ENCODE results near the gene TTLL10. TPM values are rescaled to one million over a fixed set of nuclear protein-coding genes. Genes with fewer than 3 reads are reported as not detected.

TTLL10 gene
- total RNA-seq, 1 donor from 2014 or later = 5.5 TPM

DNA sequence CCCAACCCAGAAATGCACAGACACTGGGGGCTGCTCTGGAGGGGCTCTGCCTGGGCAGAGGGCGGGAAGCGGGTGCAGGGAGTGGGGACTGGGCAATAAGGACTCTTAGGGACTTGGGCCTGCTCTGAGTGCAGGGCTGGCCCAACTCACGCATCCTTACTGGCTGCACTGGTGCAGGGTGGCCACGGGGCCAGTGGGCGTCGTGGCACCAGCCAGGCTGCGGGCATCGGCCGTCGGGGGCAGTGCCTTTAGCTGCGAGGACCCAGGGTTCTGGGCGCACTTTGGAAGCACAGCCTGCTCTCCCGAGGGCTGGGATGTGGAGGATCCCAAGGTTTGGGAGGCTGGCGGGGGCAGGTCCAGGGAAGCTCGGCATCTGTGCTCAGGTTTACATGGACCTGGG is 27.1 kb upstream of the TTLL10 start:
- H3K27me3 Mint-ChIP-seq = peaks cover 6% of the 10 kb centered on the region
- DNase-seq (ENCODE audit: low spot score, unreplicated experiment) = no peak
- TF ChIP-seq, protein P1, sequence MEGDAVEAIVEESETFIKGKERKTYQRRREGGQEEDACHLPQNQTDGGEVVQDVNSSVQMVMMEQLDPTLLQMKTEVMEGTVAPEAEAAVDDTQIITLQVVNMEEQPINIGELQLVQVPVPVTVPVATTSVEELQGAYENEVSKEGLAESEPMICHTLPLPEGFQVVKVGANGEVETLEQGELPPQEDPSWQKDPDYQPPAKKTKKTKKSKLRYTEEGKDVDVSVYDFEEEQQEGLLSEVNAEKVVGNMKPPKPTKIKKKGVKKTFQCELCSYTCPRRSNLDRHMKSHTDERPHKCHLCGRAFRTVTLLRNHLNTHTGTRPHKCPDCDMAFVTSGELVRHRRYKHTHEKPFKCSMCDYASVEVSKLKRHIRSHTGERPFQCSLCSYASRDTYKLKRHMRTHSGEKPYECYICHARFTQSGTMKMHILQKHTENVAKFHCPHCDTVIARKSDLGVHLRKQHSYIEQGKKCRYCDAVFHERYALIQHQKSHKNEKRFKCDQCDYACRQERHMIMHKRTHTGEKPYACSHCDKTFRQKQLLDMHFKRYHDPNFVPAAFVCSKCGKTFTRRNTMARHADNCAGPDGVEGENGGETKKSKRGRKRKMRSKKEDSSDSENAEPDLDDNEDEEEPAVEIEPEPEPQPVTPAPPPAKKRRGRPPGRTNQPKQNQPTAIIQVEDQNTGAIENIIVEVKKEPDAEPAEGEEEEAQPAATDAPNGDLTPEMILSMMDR (IDR thresholded peaks at IDR 0.05; ENCODE audit: unreplicated experiment) = no peak
- no peaks in the 10 kb centered on the region for H3K4me1 Mint-ChIP-seq (ENCODE audit: low read depth)
- H3K36me3 Mint-ChIP-seq (ENCODE audit: insufficient read depth) = no peaks in the 10 kb centered on the region
- no peak overlapping the region for H3K4me3 Mint-ChIP-seq (ENCODE audit: low read depth)
- H3K27ac Mint-ChIP-seq = no peak overlapping the region
- H3K9me3 Mint-ChIP-seq (ENCODE audit: low read depth) = no peaks in the 10 kb centered on the region

DNA sequence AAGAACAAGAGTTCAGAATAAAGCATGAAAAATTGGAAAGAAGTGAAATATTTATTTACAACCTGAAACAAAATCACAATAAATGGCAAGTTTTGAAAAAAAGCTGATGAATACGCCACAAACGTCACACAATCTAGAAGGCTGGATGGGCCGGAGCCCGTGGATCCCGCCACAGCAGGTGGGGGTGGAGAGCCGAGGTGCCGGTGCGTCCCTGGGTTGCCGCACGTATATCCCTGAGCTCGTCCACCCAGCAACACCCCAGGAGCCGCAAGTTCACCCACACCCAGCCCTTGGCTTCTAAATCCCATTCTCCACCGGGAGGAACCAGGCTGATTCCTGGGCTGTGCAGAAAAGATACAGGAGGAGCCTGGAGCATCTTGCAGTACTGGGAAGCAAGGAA is 25.6 kb upstream of the TTLL10 start:
- DNase-seq (ENCODE audit: low spot score, unreplicated experiment) = no peak
- Mint-ChIP-seq H3K27ac (no peak overlapping the region), H3K36me3 (ENCODE audit: insufficient read depth) (peaks cover 6% of the 10 kb centered on the region), H3K4me3 (ENCODE audit: low read depth) (no peak overlapping the region), H3K4me1 (ENCODE audit: low read depth) (no peaks in the 10 kb centered on the region), H3K9me3 (ENCODE audit: low read depth) (peaks cover 10% of the 10 kb centered on the region), H3K27me3 (peaks cover 10% of the 10 kb centered on the region)
- TF ChIP-seq, protein P1 (IDR thresholded peaks at IDR 0.05; ENCODE audit: unreplicated experiment) = no peak

DNA sequence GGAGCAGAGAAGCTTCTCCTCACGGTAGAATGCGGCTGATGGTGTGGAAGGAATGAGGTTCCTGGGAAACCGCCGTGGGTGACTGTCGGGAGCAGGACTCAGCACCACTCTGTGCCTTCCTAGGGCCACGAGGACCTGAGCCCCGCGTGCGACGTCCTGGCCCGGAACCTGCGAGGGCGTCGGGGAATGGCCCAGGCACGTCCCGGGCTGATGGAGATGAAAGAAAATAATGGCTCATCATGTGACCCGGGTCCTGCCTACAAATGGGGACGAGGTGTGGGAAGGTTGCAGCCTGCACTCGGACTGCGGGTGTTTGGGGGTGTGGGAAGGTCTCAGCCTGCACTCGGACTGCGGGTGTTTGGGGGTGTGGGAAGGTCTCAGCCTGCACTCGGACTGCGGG is 25.1 kb upstream of the TTLL10 start:
- no peak overlapping the region for H3K4me3 Mint-ChIP-seq (ENCODE audit: low read depth)
- H3K4me1 Mint-ChIP-seq (ENCODE audit: low read depth) = no peaks in the 10 kb centered on the region
- TF ChIP-seq, protein P1 (IDR thresholded peaks at IDR 0.05; ENCODE audit: unreplicated experiment) = no peak
- no peak overlapping the region for H3K27ac Mint-ChIP-seq
- H3K9me3 Mint-ChIP-seq (ENCODE audit: low read depth) = peaks cover 15% of the 10 kb centered on the region
- no peak for DNase-seq (ENCODE audit: low spot score, unreplicated experiment)
- H3K36me3 Mint-ChIP-seq (ENCODE audit: insufficient read depth) = peaks cover 10% of the 10 kb centered on the region
- peaks cover 10% of the 10 kb centered on the region for H3K27me3 Mint-ChIP-seq

DNA sequence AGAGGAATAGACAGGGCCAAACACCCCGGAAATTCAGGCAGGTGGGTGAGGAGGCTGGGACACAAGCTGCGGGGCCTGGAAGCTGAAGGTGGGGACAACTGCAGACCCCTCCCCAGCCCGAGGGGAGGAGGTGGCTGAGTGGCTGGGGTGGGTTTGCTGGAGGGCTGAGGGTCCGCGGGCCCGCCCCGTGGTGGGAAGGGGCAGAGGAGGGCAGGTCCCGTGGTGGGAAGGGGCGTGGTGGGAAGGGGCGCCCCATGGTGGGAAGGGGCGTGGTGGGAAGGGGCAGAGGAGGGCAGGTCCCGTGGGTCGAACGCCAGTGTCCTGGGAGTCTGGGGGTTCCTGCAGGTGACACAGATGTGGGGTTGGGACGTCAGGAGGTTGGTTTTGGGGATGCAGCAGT is 24.3 kb upstream of the TTLL10 start:
- Mint-ChIP-seq H3K9me3 (ENCODE audit: low read depth) (peaks cover 18% of the 10 kb centered on the region), H3K4me1 (ENCODE audit: low read depth) (no peaks in the 10 kb centered on the region), H3K4me3 (ENCODE audit: low read depth) (no peak overlapping the region), H3K27ac (no peak overlapping the region), H3K27me3 (peaks cover 10% of the 10 kb centered on the region), H3K36me3 (ENCODE audit: insufficient read depth) (peaks cover 10% of the 10 kb centered on the region)
- TF ChIP-seq, protein P1 (IDR thresholded peaks at IDR 0.05; ENCODE audit: unreplicated experiment) = no peak
- DNase-seq (ENCODE audit: low spot score, unreplicated experiment) = no peak

DNA sequence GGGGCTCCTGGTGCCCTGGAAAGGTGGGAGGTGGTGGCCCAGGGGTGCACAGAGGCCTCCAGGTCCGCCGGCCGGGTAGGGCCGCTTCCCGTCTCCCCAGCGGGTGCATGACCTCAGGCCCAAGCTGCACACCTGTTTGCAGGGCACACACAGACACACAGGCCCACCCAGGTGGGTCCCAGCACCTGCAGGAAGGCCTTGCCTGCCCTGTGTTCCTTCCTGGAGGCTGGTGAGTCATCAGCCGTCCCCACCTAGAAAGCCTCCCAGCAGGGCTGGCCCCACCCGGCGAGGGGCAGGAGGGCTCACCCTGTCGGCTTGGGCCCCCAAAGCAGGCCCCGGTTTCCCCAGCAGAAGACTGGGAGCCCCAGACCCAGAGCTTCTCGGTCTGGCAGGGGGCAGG is 23.6 kb upstream of the TTLL10 start:
- Mint-ChIP-seq H3K9me3 (ENCODE audit: low read depth) (peaks cover 18% of the 10 kb centered on the region), H3K4me1 (ENCODE audit: low read depth) (no peaks in the 10 kb centered on the region), H3K27ac (no peak overlapping the region), H3K27me3 (peaks cover 10% of the 10 kb centered on the region), H3K4me3 (ENCODE audit: low read depth) (no peak overlapping the region), H3K36me3 (ENCODE audit: insufficient read depth) (peaks cover 10% of the 10 kb centered on the region)
- TF ChIP-seq, protein P1 (IDR thresholded peaks at IDR 0.05; ENCODE audit: unreplicated experiment) = no peak
- DNase-seq (ENCODE audit: low spot score, unreplicated experiment) = no peak

All from progenitor cell of endocrine pancreas (in vitro differentiated cells).